Neural progenitor cell (in vitro differentiated cells): Measurements from ENCODE around the gene P3H2. TPM values are rescaled to one million over a fixed set of nuclear protein-coding genes. Genes with fewer than 3 reads are reported as not detected.

Experiments
- DNase-seq: peaks from one replicate; pipeline ENCODE4 v3.0.0-alpha.2; 2016; ENCODE audit warnings: low spot score
- H2AFZ ChIP-seq: fragments of 200-600 bp; sonication (generic); replicated peaks from 2 replicates; pipeline ENCODE4 v1.6.1; 2016; ENCODE audit warnings: antibody characterized with exemption
- H3F3A ChIP-seq: fragments of 200-600 bp; sonication (generic); 2 replicates; pipeline ENCODE4 v1.6.1; 2016; ENCODE audit warnings: antibody characterized with exemption, low read depth
- H3K27ac ChIP-seq: fragments of 200-600 bp; sonication (generic); 2 replicates; pipeline ENCODE4 v1.5.1; 2016; ENCODE audit warnings: mild to moderate bottlenecking
- H3K27me3 ChIP-seq: fragments of 200-600 bp; sonication (generic); 2 replicates; pipeline ENCODE4 v1.6.1; 2016; ENCODE audit warnings: mild to moderate bottlenecking, moderate library complexity
- H3K36me3 ChIP-seq: fragments of 200-600 bp; sonication (generic); 2 replicates; pipeline ENCODE4 v1.5.1; 2016
- H3K4me1 ChIP-seq: fragments of 200-600 bp; sonication (generic); 2 replicates; pipeline ENCODE4 v1.6.1; 2016; ENCODE audit warnings: mixed run types
- H3K4me2 ChIP-seq: fragments of 200-600 bp; sonication (generic); 2 replicates; pipeline ENCODE4 v1.6.1; 2016
- H3K4me3 ChIP-seq: fragments of 200-600 bp; sonication (generic); 2 replicates; pipeline ENCODE4 v1.5.1; 2016
- H3K79me2 ChIP-seq: fragments of 200-600 bp; sonication (generic); 2 replicates; pipeline ENCODE4 v1.6.1; 2016; ENCODE audit warnings: low read depth
- H3K9ac ChIP-seq: fragments of 200-600 bp; sonication (generic); 2 replicates; pipeline ENCODE4 v1.6.1; 2016
- H3K9me3 ChIP-seq: fragments of 200-600 bp; sonication (generic); 2 replicates; pipeline ENCODE4 v1.5.1; 2016; ENCODE audit warnings: low read depth
- H4K20me1 ChIP-seq: fragments of 200-600 bp; sonication (generic); 2 replicates; pipeline ENCODE4 v1.6.1; 2016; ENCODE audit warnings: low read depth
- H3K27ac Mint-ChIP-seq: 3 replicates; pipeline ENCODE4 v1.8.0; 2021; ENCODE audit warnings: mixed read lengths
- H3K27me3 Mint-ChIP-seq: 2 replicates; pipeline ENCODE4 v1.8.0; 2022; ENCODE audit warnings: low read depth, mild to moderate bottlenecking, inconsistent platforms, moderate library complexity, mixed read lengths; ENCODE audit not compliant: insufficient read depth
- H3K36me3 Mint-ChIP-seq: 3 replicates; pipeline ENCODE4 v1.8.0; 2021; ENCODE audit warnings: mixed read lengths
- H3K4me1 Mint-ChIP-seq: 3 replicates; pipeline ENCODE4 v1.8.0; 2021; ENCODE audit warnings: mixed read lengths
- H3K4me3 Mint-ChIP-seq: 3 replicates; pipeline ENCODE4 v1.8.0; 2021; ENCODE audit warnings: mild to moderate bottlenecking, moderate library complexity, mixed read lengths
- H3K9me3 Mint-ChIP-seq: 3 replicates; pipeline ENCODE4 v1.8.0; 2020; ENCODE audit warnings: mixed read lengths
- CTCF ChIP-seq: fragments of 200-600 bp; sonication (generic); IDR thresholded peaks from 2 replicates; pipeline ENCODE4 v1.5.1; 2017; ENCODE audit warnings: antibody characterized with exemption, mild to moderate bottlenecking
- EZH2 ChIP-seq: fragments of 200-600 bp; sonication (generic); IDR thresholded peaks from 2 replicates; pipeline ENCODE4 v1.6.1; 2017; ENCODE audit warnings: antibody characterized with exemption, mild to moderate bottlenecking, moderate library complexity
- EZH2phosphoT487 ChIP-seq: fragments of 200-600 bp; sonication (generic); IDR thresholded peaks from 2 replicates; pipeline ENCODE4 v1.6.1; 2017; ENCODE audit warnings: antibody characterized with exemption
- total RNA-seq: library from RNA; depleted of rRNA; stranded (reverse); fragments of >200 nt; gene quantifications from 2 replicates; pipeline ENCODE4 v1.2.3, GENCODE V29; 2015; ENCODE audit warnings: low replicate concordance

P3H2 gene
- total RNA-seq, 1 donor from 2014 or later: 21.4 TPM

GRCh38 chr3:190056742-190057141 lies 64.0 kb downstream of the P3H2 start:
- Histone ChIP-seq H3K4me3 (no peak overlapping the region), H4K20me1 (no peaks in the 10 kb centered on the region), H3K9ac (no peak overlapping the region), H3K27ac (no peak overlapping the region), H2AFZ (no peak overlapping the region), H3K4me2 (no peak overlapping the region), H3K36me3 (no peaks in the 10 kb centered on the region), H3K9me3 (no peaks in the 10 kb centered on the region), H3K27me3 (no peaks in the 10 kb centered on the region), H3K4me1 (peaks cover 41% of the 10 kb centered on the region), H3K79me2 (no peaks in the 10 kb centered on the region), H3F3A (peaks cover 20% of the 10 kb centered on the region)
- Mint-ChIP-seq H3K27ac (no peak overlapping the region), H3K9me3 (no peaks in the 10 kb centered on the region), H3K27me3 (peaks cover 4% of the 10 kb centered on the region), H3K36me3 (no peaks in the 10 kb centered on the region), H3K4me3 (no peak overlapping the region), H3K4me1 (peaks cover 33% of the 10 kb centered on the region)
- no peak for DNase-seq
- TF ChIP-seq EZH2 (no peak), CTCF (no peak), EZH2phosphoT487 (no peak)

- no peak for TF ChIP-seq EZH2
- TF ChIP-seq EZH2phosphoT487: no peak
- TF ChIP-seq CTCF: no peak
- Mint-ChIP-seq H3K27ac (no peak overlapping the region), H3K4me1 (peaks cover 33% of the 10 kb centered on the region), H3K36me3 (no peaks in the 10 kb centered on the region), H3K27me3 (peaks cover 4% of the 10 kb centered on the region), H3K9me3 (no peaks in the 10 kb centered on the region), H3K4me3 (no peak overlapping the region)
- H2AFZ ChIP-seq: no peak overlapping the region
- H3K9me3 ChIP-seq: no peaks in the 10 kb centered on the region
- no peak for DNase-seq
- H3K79me2 ChIP-seq: no peaks in the 10 kb centered on the region
- H3K4me3 ChIP-seq: no peak overlapping the region
- no peak overlapping the region for H3K9ac ChIP-seq
- H3K4me1 ChIP-seq: peaks cover 50% of the 10 kb centered on the region
- no peak overlapping the region for H3K27ac ChIP-seq
- H3F3A ChIP-seq: peaks cover 20% of the 10 kb centered on the region
- H3K36me3 ChIP-seq: no peaks in the 10 kb centered on the region
- H4K20me1 ChIP-seq: no peaks in the 10 kb centered on the region
- H3K27me3 ChIP-seq: no peaks in the 10 kb centered on the region
- H3K4me2 ChIP-seq: no peak overlapping the region
Measured at GRCh38 chr3:190055773-190056172, 64.9 kb downstream of the P3H2 start.

GRCh38 chr3:190053919-190054672 lies 66.6 kb downstream of the P3H2 start:
- Histone ChIP-seq H3K4me2 (no peak overlapping the region), H3K36me3 (no peaks in the 10 kb centered on the region), H2AFZ (no peak overlapping the region), H3K9me3 (no peaks in the 10 kb centered on the region), H3K27ac (no peak overlapping the region), H3F3A (peaks cover 11% of the 10 kb centered on the region), H3K79me2 (no peaks in the 10 kb centered on the region), H3K27me3 (no peaks in the 10 kb centered on the region), H3K9ac (no peak overlapping the region), H3K4me3 (no peak overlapping the region), H4K20me1 (no peaks in the 10 kb centered on the region), H3K4me1 (peaks cover 42% of the 10 kb centered on the region)
- no peaks in the 10 kb centered on the region for H3K9me3 Mint-ChIP-seq
- no peak for DNase-seq
- H3K4me3 Mint-ChIP-seq: no peak overlapping the region
- H3K27ac Mint-ChIP-seq: no peak overlapping the region
- peaks cover 37% of the 10 kb centered on the region for H3K4me1 Mint-ChIP-seq
- TF ChIP-seq EZH2 (no peak), CTCF (no peak), EZH2phosphoT487 (no peak)
- peaks cover 4% of the 10 kb centered on the region for H3K27me3 Mint-ChIP-seq
- no peaks in the 10 kb centered on the region for H3K36me3 Mint-ChIP-seq
